Fibroblast of villous mesenchyme (primary cell): ENCODE data around the gene SH2D7. TPM values are rescaled to one million over a fixed set of nuclear protein-coding genes. Genes with fewer than 3 reads are reported as not detected.

Experiments
- DNase-seq: peaks from one replicate; pipeline ENCODE4 v3.0.0-alpha.2; 2010; ENCODE audit warnings: low read depth
- H3K4me3 ChIP-seq: 2 replicates; pipeline ENCODE4 v1.5.1; 2011; ENCODE audit warnings: low read depth, mild to moderate bottlenecking, low read length
- CTCF ChIP-seq: IDR thresholded peaks from 2 replicates; pipeline ENCODE4 v1.5.1; 2012; ENCODE audit warnings: low read depth, mild to moderate bottlenecking, low read length; ENCODE audit not compliant: insufficient read depth
- total RNA-seq: library from RNA; depleted of rRNA; stranded (reverse); fragments of >200 nt; gene quantifications from 2 replicates; pipeline ENCODE4 v1.2.3, GENCODE V29; 2012

SH2D7 gene
- total RNA-seq, 1 donor = not detected

GRCh38 chr15:78102741-78103140 is 10.4 kb downstream of the SH2D7 start:
- no peak overlapping the region for H3K4me3 ChIP-seq
- DNase-seq = no peak
- no peak for TF ChIP-seq CTCF

- TF ChIP-seq CTCF = no peak
- no peak overlapping the region for H3K4me3 ChIP-seq
- DNase-seq = no peak
Observed at GRCh38 chr15:78103406-78104118, 11.2 kb downstream of the SH2D7 start.

GRCh38 chr15:78104119-78104479 is 11.7 kb downstream of the SH2D7 start:
- DNase-seq = no peak
- TF ChIP-seq CTCF = no peak
- no peak overlapping the region for H3K4me3 ChIP-seq

GRCh38 chr15:78104566-78105475 is 12.5 kb downstream of the SH2D7 start:
- no peak for TF ChIP-seq CTCF
- DNase-seq = no peak

GRCh38 chr15:78105476-78106241 is 13.3 kb downstream of the SH2D7 start:
- DNase-seq = peak; percentile 39
- H3K4me3 ChIP-seq = no peak overlapping the region
- TF ChIP-seq CTCF = no peak

More at GRCh38 chr15:78104566-78105475, 12.5 kb downstream of the SH2D7 start:
- H3K4me3 ChIP-seq = no peak overlapping the region

- DNase-seq = no peak
- no peak for TF ChIP-seq CTCF
- no peak overlapping the region for H3K4me3 ChIP-seq
Observed at GRCh38 chr15:78107471-78107870, 15.1 kb downstream of the SH2D7 start.
